GM12872 (cell line): Measurements from ENCODE around the gene SPINT4.

Source experiments
- CTCF ChIP-seq: IDR thresholded peaks from 3 replicates; pipeline ENCODE4 v1.5.1; 2011; ENCODE audit warnings: low read depth, mild to moderate bottlenecking, low read length, moderate library complexity; ENCODE audit not compliant: insufficient read depth

SPINT4 gene

GRCh38 chr20:45722047-45722446, at the start of gene SPINT4:
TSS of gene SPINT4 (plus strand) at chr20:45722347. CDS start at chr20:45722368, 21 bp downstream.
- no peak for TF ChIP-seq CTCF

DNA sequence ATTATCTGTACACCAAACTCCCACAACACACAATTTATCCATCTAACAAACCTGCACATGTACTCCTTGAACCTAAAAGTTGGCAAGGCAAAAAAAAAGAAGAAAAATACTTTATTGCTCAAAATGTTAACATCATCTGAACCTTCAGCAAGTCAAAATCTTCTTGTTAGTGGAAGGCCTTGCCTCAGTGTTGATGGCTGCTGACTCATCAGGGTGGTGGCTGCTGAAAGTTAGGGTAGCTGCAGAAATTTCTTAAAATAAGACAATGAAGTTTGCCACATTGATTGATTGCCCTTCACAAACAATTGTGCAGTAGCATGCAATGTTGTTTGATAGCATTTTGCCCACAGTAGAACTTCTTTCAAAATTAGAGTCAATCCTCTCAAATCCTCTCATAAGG, 49.4 kb upstream of the SPINT4 start:
- no peak for TF ChIP-seq CTCF

- TF ChIP-seq CTCF, result no peak
Observed at GRCh38 chr20:45679650-45680049, 42.5 kb upstream of the SPINT4 start.

DNA sequence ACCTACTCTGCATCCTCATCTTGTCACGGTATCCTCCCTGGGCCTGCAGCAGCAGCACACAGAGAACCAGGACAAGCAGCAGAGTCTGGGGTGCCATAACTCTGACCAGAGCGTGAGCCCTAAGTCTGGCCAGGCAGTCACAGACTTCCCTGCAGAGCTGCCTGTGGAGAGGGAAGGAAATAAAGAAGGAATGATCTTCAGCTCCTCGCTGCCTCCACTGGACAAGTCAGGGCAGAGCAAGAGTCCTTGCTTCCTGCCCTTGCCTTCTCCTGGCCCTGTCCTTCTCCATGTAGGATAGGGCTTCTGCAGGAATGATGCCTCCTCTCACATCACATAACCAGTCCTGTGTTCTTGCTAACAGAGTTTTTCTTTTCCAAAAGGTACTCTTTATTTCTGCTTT, 36.3 kb upstream of the SPINT4 start:
- peak; percentile 11; the same call in 1 of the 3 replicates for TF ChIP-seq CTCF

DNA sequence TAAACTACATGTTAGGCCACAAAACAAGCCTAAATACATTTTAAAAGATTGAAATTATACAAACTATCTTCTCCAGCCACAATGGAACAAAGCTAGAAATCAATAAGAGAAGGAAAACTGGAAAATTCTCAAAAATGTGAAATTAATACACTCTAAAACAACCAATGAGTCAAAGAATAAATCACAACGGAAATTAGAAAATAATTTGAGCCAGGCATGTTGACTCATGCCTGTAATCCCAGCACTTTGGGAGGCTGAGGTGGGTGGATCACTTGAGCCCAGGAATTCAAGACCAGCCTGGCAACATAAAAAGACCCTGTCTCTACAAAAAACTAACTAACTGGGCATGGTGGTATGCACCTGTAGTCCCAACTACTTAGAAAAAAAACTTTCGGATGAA, 26.7 kb upstream of the SPINT4 start:
- TF ChIP-seq CTCF, result no peak

DNA sequence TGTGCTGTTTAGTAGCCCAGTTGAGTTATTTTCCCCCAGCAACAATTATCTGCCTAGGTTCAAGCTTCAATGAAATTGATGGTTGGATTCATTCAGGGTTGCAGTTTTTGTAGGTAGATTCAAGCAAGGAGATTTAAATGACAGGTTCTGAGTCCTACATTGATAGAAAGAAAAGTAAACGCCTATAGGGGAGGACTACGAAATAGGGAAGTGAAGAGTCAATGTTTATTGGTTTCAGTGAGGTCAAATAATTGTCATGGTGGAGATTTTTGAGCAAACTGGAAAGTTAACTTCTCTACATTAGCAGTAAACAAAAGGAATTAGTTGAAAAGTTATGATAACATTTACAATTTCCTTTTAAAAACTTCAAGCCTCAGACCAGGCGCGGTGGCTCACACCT, 21.0 kb upstream of the SPINT4 start:
- no peak for TF ChIP-seq CTCF

DNA sequence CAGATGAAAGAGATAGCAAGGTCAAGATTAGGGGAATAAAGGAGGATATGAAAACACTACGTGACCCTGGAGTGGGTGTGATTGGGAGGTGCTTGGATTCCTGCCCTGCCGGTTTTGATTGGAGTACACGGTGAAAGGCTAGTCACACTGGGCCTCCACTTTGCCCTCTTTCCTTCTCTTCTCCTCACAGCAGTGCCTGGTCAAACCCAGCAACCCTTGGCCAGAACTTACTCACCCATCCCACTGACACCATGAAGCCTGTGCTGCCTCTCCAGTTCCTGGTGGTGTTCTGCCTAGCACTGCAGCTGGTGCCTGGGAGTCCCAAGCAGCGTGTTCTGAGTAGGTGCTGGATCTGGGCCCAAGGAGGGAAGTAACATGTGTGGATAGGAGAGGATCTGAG, 20.3 kb upstream of the SPINT4 start, which contains the start of gene WFDC13:
TSS of gene WFDC13 (plus strand) at position 166 of the 400 bp plus-strand sequence. CDS start at position 252, 86 bp downstream.
- no peak for TF ChIP-seq CTCF
